Measurements from ENCODE around the gene CCP110. TPM values are rescaled to one million over a fixed set of nuclear protein-coding genes. Genes with fewer than 3 reads are reported as not detected.
A peak's percentile ranks its signal among the peaks of the same experiment; 100 is the strongest.

The CCP110 gene
- total RNA-seq, 2 donors from 2014 or later: 9.6 to 16.2 TPM

GRCh38 chr16:19555186-19555937 is 31.6 kb downstream of the CCP110 start, which contains the start of gene VPS35L:
Gene VPS35L, plus strand, starts transcription at chr16:19555703. Its CDS starts 27 bp downstream, at chr16:19555730.
- Histone ChIP-seq H3K27ac (peak within 1 kb of the TSS; percentile 80 to 93 (median 84)), H3K27me3 (no peaks in the 10 kb centered on the region), H3K36me3 (replicated peaks in 1 of 2; ENCODE audit: insufficient read depth in 1 of 2, low read depth in 2 of 2) (peaks cover 0 to 4% of the 10 kb centered on the region in 2 donors), H3K9me3 (no peaks in the 10 kb centered on the region), H3K4me1 (peaks cover 6% of the 10 kb centered on the region), H3K4me3 (peak within 1 kb of the TSS; percentile 47 to 67)
- peak; percentile 48 to 89 (median 75) for TF ChIP-seq POLR2A (IDR thresholded peaks at IDR 0.05)
- TF ChIP-seq, protein P1, sequence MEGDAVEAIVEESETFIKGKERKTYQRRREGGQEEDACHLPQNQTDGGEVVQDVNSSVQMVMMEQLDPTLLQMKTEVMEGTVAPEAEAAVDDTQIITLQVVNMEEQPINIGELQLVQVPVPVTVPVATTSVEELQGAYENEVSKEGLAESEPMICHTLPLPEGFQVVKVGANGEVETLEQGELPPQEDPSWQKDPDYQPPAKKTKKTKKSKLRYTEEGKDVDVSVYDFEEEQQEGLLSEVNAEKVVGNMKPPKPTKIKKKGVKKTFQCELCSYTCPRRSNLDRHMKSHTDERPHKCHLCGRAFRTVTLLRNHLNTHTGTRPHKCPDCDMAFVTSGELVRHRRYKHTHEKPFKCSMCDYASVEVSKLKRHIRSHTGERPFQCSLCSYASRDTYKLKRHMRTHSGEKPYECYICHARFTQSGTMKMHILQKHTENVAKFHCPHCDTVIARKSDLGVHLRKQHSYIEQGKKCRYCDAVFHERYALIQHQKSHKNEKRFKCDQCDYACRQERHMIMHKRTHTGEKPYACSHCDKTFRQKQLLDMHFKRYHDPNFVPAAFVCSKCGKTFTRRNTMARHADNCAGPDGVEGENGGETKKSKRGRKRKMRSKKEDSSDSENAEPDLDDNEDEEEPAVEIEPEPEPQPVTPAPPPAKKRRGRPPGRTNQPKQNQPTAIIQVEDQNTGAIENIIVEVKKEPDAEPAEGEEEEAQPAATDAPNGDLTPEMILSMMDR (IDR thresholded peaks at IDR 0.05): peak; percentile 51 to 88 (median 71)
- peak; percentile 98 for DNase-seq
- peak; percentile 98 for ATAC-seq
- 0% methylated on average over 3 to 45 of the region's 53 CpGs for WGBS, 2 donors
- intact Hi-C loops (cut with DNase I): no loop called here

DNA sequence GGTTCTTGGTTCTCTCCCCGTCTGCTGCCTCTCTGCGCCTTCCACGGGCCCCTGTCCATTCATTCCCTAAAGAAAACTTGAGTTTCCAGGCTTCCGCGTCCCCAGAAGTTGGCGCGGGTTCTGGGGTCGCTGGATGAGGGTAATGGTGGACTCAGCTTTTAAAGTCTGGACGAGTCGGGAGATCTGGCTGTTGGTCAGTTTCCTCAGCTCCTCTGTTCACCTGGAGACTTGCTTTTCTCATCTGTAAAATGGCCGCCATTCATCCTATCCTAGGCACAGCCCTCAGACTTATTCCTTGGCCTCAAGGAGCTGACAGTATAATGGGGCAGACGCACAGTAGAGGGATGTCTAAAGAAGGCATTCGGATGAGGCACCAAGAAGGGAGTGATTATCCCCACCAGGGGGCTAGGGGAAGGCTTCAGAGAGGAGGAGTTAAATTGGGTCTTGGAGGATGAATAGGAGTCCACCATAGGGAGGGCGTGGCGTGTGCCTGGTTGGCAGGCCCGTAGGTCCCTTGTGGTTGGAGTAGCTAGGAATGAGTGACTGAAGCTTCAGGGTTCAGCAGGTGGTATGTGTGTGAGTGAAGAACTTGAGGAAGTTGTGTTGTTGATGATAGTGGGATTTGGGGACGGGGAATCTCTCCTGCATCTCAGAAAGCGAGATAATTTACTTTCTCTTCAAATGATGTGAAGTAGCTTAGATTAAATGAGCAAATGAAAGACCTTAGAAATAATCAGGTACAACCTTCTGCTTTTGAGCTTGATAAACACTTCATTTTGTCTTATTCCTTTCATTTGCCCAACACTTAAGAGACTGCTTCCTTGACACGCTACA is 32.4 kb downstream of the CCP110 start:
- intact Hi-C loops (cut with DNase I): no loop called here
- ATAC-seq (no peak), DNase-seq (no peak)
- peaks cover 0 to 2% of the 10 kb centered on the region in 2 donors for H3K36me3 ChIP-seq (replicated peaks in 1 of 2; ENCODE audit: insufficient read depth in 1 of 2, low read depth in 2 of 2)
- peak overlapping the region; percentile 80 to 93 (median 84) for H3K27ac ChIP-seq
- no peaks in the 10 kb centered on the region for H3K9me3 ChIP-seq
- WGBS, 2 donors: 30 to 45% methylated on average over 14 to 19 of the region's 19 CpGs
- TF ChIP-seq, protein P1 (IDR thresholded peaks at IDR 0.05): peak in 1 of 7 experiments; percentile 9
- no peak for TF ChIP-seq POLR2A (IDR thresholded peaks at IDR 0.05)
- H3K4me3 ChIP-seq: peak overlapping the region; percentile 47 to 67
- H3K27me3 ChIP-seq: no peaks in the 10 kb centered on the region
- peaks cover 6% of the 10 kb centered on the region for H3K4me1 ChIP-seq

DNA sequence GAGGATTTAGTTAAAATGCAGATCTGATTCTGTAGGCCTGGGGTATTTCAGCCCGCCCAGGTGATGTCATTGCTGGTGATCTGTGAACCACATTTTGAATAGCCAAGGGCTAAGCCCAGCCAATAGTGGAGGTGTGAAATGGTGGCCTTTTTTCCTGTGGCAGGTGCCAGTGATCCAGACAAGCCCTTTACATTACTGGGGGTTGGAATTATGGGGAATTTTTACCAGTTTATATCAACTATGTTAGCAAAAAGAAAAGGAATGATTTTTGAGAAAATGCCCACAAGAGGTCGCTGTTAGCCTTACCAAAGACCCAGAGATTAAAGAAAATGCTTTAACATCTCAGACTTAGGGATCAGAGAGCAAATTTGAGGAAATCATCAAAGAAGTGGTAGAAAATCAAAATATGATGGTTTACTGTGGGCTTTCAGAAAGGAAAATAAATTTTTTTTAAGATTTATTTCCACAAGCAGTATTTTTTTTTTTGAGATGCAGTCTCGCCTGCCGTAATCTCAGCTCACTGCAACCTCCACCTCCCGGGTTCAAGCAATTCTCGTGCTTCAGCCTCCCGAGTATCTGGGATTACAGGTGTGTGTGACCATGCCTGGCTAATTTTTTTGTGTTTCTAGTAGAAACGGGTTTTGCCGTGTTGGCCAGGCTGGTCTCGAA is 35.6 kb downstream of the CCP110 start:
- ATAC-seq (no peak), DNase-seq (no peak)
- TF ChIP-seq, protein P1 (IDR thresholded peaks at IDR 0.05): peak; percentile 51 to 75 (median 61)
- no peak for TF ChIP-seq POLR2A (IDR thresholded peaks at IDR 0.05)
- Histone ChIP-seq H3K27me3 (no peaks in the 10 kb centered on the region), H3K36me3 (replicated peaks in 1 of 2; ENCODE audit: insufficient read depth in 1 of 2, low read depth in 2 of 2) (no peaks in the 10 kb centered on the region), H3K27ac (no peak overlapping the region), H3K4me3 (no peak overlapping the region), H3K4me1 (peaks cover 6% of the 10 kb centered on the region), H3K9me3 (no peaks in the 10 kb centered on the region)
- 73 to 74% methylated on average over 10 of the region's 10 CpGs for WGBS, 2 donors
- intact Hi-C loops (cut with DNase I): no loop called here

GRCh38 chr16:19560078-19560477 is 36.3 kb downstream of the CCP110 start:
- intact Hi-C loops (cut with DNase I): no loop called here
- 84 to 89% methylated on average over 4 of the region's 4 CpGs for WGBS, 2 donors
- H3K4me3 ChIP-seq: no peak overlapping the region
- no peaks in the 10 kb centered on the region for H3K27me3 ChIP-seq
- no peak overlapping the region for H3K27ac ChIP-seq
- H3K9me3 ChIP-seq: no peaks in the 10 kb centered on the region
- peaks cover 6% of the 10 kb centered on the region for H3K4me1 ChIP-seq
- H3K36me3 ChIP-seq (replicated peaks in 1 of 2; ENCODE audit: insufficient read depth in 1 of 2, low read depth in 2 of 2): no peaks in the 10 kb centered on the region
- ATAC-seq (no peak), DNase-seq (no peak)
- TF ChIP-seq, protein P1 (IDR thresholded peaks at IDR 0.05): no peak

Data from body of pancreas (tissue), 4 donors.